Ramos (cell line): ENCODE results near the gene CRYGN.

Experiments
- in situ Hi-C: fragments of 300-500 bp; cut with MboI; formaldehyde crosslinking; loops from one replicate; pipeline ENCODE4 v1.14.3; 2022; ENCODE audit warnings: low sequenced_read_pairs; ENCODE audit not compliant: unreplicated experiment

CRYGN gene

DNA sequence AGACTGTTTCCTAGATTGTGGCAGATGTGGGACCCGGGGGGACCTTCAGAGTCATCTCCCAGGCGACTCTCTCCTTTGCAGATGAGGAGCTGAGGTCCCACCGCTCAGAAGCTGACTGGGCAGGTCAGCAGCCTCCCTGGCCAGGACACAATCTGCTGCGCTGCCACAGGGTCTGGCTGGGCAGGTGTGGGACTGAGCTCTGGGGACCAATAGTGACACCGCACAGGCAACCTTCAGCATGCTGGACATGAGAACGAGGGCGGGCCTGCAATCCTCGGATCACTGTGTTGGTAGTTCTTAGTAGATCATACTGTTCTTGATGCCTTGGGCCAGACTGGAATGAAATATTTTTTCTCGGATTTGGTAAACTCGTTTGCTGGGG lies 20.5 kb upstream of the CRYGN start:
- in situ Hi-C loops = no loop called here

DNA sequence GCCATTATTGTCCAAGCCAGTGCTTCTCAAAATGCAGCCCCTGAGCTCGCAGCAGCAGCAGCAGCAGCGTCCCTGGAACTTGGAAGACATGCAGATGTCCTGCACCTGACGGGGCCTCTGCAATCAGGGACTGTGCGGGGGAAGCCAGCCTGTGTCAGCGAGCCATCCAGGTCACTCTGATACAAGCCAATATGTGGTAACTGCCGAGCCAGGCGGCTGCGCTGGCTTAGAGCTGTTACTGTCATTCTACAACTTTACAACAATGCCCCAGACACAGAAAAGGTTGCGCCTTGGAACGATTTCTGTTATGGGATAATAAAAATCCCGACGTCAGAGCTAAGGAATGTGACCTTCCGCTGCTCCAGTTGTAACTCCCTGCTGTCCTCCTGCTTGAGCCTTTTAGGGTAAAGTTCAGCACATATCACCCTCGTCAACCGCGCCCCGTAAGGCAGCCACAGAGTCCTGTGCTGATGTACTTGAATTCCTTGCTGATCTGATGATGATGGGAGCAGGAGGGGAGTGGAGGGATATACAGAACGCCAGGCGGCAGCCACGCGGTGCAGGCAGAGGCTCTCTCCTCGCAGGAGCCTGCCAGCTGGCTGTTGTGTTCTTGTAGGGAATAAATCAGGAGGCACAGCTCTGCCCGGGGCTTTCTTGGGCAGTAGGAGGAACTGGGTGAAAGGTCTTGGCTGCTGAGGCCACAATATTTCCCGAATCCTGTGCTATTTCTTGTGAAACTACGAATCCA lies 20.0 kb upstream of the CRYGN start:
- in situ Hi-C loops = no loop called here

DNA sequence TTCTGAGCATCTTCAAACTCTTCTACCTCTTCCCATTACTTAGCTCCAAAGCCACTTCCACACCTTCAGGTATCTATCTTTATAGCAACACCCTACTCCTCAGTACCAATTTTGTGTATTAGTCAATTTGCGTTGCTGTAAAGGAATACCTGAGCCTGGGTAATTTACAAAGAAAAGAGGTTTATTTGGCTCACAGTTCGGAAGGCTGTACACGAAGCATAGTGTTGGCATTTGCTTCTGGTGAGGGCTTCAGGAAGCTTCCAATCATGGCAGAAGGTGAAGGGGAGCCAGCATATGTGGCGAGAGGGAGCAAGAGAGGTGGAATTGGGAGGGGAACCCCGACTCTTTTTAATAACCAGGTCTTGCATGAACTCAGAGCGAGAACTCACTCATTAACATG lies 17.6 kb upstream of the CRYGN start:
- in situ Hi-C loops = no loop called here

DNA sequence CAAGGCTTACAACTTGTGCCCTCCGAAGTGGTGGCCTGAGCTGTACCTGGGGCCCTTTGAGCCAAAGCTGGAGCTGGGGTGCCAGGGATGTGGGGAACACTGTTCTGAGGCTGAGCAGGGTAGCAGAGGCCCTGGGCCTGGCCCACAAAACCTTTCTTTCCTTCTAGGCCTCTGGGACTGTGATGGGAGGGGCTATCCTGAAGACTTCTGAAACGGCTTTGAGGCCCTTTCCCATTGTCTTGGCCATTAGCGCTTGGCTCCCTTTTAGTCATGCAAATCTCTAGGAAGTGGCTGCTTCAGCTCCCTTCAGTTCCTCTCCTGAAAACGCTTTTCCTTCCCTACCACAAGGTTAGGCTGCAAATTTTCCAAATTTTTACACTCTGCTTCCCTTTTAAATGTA lies 16.8 kb upstream of the CRYGN start:
- in situ Hi-C loops = no loop called here

DNA sequence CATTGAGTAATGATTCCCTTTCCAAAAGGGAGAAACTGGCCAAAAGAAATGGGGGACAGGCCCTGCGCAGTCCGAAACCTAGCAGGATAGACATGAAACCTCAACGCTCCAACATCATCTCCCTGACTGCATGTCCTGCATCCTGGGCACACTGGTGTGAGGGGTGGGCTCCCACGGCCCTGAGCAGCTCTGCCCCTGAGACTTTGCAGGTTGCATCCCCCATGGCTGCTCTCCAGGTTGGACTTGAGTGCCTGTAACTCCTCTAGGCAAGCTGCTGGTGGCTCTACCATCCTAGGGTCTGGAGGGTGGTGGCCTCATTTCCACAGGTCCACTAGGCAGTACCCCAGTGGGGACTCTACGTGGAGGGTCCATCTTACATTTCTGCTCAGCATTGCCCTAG lies 16.3 kb upstream of the CRYGN start:
- in situ Hi-C loops = no loop called here

DNA sequence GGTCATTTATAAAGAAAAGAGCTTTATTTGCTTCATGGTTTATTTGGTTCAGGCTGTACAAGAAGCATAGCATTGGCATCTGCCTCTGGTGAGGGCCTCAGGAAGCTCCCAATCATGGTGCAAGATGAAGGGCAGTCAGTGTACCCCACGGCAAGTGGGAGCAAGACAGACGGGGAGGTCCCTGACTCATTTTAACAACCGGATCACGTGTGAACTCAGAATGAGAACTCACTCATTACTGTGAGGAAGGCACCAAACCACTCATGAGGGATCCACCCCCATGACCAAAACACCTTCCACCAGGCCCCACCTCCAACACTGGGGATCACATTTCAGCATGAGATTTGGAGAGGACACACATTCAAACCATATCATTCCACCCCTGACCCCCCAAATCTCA lies 15.7 kb upstream of the CRYGN start:
- in situ Hi-C loops = no loop called here

DNA sequence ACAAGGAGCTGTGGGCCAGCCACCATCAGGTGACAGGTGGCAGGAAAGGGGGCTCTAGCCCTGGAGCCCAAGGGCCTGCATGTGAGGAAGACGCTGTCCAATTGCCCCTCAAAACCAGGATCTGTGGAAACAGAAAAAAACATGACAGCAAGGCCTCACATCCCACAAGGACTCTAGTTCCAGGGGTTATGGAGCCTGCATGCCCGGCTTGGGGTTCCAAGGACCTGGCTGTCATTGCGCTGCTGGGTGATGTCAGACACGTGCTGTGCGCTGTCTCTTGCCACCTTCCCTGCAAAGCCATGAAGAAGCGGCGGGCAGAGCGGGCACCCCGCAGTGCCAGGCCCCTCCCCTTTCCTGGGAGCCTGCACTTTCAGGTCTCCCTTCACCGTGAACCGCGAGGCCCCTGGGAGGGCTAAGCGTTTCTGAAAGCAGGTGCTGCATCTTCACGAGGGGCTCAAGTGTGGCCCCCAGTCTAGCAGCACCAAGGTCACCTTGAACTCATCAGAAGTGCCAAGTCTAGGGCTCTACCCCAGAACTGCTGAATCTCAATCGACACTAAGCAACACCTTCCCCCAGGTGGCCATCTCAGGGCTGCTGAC lies 15.1 kb upstream of the CRYGN start:
- in situ Hi-C loops = no loop called here

DNA sequence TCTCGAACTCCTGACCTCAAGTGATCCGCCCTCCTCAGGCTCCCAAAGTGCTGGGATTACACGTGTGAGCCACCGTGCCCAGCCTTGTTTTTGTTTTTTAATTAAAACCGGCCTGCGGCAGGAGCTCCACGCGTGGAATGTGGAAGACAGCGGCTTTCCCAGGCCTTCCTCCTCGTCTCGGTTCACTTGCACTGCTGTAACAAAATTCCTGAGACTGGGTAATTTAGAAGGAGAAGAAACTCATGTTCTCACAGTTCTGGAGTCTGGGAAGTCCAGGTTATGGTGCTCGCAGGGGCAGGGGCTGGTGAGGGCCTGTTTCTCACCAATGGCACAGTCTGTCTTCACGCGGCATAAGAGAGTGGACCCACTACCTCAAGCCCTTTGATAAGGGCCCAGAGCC lies 14.4 kb upstream of the CRYGN start:
- in situ Hi-C loops = no loop called here

DNA sequence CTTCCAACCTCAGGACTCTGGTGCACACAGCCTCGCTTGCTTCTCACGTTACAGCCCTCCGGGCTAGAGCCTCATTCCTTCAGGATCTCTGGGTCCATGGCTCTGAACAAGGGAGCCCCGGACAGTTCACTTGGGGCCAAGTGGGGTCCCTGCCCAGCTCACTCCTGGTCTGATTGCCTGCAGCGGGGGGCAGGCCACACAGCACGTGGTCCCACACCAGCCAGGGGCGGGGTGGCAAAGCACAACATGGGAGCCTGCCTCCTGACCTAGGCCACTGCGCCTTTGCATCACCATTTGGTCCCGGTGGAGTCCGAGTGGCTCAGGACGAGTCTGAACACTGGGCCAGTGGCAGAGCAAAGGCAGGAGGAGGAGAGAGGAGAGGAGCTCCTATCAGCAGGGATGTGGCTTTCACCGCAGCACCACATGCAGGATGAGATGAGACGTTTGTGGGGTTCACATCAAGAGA lies 13.4 kb upstream of the CRYGN start:
- in situ Hi-C loops = no loop called here

DNA sequence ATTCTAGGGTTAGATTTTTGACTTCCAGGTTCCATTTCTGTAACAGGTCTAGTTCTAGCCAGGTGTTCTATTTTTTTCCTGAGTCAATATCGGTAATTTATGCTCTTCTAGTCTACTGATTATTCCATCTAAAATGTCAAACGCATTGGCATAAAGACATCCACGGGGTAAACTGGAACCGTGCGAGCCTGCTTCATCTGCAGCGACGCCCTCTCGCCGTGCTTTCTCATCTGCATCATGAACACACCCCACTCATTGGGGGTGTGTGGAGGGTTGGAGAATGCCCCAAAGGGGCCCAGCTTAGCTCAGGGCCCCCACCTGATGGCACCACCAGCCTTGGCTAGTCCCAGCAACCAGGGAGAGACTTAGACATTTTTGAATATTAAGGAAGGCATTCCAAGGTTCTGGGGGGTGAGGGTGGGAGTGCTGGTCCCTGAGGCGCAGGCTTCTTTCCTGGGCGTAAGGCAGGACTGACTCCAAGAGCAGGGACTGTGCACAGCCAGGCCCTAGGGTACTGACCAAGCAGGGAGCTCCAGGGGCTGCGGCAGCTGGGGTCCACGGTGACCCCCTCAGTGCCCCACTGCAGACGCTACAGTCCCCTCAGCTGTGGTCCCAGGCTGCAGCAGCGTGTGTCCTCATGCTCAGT lies 12.9 kb upstream of the CRYGN start:
- in situ Hi-C loops = no loop called here

DNA sequence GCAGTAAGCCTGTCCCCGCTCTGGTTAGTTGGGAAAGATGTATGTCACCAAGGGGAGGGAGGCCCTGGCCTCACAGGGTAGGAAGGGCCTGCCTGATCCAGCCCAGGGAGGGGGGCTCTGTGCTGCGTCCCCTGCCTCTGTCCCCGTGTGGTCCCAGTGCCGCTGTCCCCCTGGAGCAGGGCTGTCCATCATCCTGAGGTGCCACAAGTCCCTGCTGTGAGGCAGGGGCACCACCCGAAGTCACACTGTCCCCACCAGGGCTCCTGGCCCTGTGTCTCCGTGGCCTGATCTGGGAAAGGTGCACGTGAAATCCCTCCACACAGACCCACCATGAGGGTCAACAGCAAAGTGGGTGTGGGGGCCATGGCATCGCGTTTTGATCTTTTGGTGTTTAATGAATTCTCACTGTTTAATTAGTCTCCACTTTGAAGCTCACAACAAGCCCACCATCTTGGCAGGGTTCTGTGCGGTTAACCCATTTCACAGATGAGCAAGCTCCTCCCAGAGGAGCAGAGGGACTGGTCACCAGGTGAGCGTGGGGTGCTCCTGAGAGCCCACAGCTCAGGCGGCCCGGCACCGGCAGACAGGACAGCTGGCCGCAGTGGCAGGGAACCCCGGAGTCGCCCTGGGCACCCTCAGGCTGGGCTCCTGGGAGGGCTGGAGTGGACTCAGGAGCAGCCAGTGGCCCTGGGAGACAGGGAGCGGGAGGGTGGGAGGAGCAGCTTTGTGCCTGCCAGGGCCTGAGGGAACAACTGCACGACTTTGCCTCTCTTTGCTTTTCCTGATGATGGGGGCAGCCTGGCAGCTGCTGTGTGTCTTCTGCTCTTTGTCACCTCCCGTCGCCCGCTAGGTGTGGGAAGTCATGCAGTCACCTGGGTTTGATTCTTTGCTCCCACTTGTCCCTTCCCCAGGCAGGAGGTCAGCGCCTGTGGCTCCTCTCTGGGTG lies 12.0 kb upstream of the CRYGN start:
- in situ Hi-C loops = no loop called here

DNA sequence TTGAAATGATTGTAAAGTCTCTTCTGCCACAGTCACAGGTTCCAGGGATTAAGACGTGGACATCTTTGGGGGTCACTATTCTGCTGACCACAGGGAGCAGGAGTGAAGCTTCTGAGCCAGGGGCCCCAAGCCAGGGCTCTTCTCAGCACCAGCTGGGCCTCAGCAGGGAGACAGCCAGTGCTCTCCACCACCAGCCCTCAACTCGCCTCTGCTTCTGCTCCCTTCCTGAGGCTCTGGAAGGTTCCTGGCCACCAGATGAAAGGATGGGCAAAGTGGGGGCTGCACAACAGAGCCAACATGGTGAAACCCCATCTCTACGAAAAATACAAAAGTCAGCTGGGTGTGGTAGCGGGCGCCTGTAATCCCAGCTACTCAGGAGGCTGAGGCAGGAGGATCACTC lies 11.2 kb upstream of the CRYGN start:
- in situ Hi-C loops = no loop called here

DNA sequence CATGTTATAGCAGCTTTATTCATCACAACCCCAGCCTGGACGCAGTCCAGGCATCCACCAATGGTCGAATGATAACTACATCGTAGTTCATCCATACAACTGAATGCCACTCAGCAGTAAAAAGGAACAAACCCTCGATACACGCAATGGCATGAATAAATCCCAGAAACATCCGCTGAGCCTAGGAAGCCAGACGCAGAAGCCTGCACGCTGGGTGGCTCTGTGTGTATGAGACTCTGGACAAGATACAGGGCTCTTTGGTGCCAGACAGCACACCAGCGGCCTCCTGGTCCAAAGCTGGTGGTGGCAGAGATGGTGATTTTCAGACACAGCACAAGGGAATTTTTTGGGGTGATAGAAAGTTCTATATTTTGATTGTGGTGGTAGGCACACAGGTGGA lies 10.0 kb upstream of the CRYGN start:
- in situ Hi-C loops = loop anchor here (5.0 kb wide), 1 partner anchor 78 kb away; no protein-coding TSS in a partner anchor

DNA sequence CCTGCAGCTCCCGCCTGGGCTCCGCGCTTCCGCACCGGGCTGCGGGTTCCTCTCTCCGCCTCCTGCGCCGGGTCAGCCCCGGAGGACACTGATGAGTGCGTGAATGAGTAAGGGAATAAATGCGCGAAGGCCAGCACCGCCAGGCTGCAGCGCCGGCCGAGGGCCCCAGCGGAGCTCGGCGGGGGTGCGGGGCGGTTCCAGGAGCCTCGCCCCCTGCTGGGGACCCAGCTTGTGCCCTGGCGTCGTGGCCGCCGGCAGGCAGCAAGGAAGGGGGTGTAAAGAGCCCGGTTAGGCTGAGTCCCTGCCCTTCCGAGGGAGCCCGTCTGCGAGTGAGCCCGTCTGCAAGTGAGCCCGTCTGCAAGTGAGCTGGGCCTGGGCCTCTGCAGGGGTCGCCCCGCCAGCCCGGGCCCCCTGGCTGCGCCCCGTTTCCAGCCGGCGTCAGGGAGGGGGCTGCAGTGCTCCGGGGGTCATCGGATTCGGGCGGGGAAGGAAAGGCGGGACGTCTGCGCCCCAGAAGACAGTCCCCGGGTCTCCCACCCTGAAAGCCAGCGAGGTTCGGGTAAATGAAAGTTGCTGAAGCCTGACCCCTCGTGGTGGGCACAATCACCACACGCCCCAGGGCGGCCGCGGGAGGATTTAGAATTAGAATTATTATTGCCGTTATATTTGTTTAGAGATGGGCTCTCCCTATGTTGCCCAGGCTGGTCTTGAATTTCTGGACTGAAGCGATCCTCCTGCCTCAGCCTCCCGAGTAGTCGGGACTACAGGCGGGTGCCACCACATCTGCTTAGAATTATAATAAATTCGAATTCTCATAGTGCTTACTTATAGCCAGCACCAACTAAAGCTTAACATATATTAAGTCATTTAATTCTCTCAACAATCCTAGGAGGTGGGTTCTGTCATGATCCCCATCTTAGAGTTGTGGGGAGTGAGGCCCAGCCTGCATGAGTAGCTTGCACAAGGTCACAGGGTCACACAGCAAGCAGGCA lies 8.6 kb upstream of the CRYGN start:
- in situ Hi-C loops = loop anchor here (5.0 kb wide), 1 partner anchor 76 kb away; no protein-coding TSS in a partner anchor

DNA sequence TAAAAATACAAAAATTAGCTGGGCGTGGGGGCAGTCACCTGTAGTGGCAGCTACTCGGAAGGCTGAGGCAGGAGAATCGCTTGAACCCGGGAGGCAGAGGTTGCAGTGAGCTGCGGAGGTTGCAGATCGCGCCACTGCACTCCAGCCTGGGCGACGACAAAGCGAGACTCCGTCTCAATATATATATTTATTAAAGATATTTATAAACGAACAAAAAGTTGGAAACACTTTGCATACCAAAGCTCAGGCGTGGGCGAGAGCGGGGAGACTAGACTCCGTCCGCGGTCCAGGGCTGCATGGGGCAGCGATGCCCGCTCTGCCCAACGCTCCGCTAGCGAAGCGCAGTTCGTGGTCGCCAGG lies 7.9 kb upstream of the CRYGN start:
- in situ Hi-C loops = loop anchor here (5.0 kb wide), 1 partner anchor 76 kb away; no protein-coding TSS in a partner anchor

DNA sequence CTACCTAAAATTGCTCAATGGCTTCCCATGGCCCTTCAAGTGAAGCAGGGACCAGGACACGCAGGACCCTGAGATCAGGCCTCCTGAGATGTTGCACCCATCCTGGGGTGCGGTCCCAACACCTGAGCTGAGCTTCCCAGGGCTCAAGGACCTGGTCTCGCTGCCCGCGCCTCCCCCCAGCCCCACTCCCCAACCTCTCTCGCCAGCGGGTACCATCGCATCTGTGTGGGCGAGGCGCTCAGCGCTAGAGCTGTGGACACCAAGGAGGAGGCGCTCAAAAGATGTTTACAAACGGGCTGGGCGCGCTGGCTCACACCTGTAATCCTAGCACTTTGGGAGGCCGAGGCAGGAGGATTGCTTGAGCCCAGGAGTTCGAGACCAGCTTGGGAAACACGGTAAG lies 7.4 kb upstream of the CRYGN start:
- in situ Hi-C loops = loop anchor here (5.0 kb wide), 1 partner anchor 75 kb away; no protein-coding TSS in a partner anchor

DNA sequence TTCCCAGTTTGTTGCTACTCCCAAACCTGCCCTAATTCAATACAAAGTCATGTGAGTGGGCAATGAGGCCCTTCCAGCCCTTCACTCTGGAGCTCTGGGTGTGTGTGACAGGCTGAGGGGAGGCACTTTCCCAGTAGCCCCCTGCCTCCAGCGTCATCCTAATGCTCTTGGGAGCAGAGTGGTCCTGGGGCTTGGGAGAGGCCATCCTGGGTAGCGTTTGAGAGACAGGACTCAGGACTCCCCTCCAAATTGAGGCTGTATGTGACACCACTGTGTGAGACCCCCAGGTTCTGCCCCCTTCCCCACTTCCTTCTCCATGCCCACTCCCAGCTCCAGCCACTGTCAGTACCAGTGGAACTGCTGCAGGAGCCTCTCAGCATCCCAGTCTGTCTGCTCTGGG lies 6.5 kb upstream of the CRYGN start:
- in situ Hi-C loops = loop anchor here (5.0 kb wide), 1 partner anchor 74 kb away; no protein-coding TSS in a partner anchor

DNA sequence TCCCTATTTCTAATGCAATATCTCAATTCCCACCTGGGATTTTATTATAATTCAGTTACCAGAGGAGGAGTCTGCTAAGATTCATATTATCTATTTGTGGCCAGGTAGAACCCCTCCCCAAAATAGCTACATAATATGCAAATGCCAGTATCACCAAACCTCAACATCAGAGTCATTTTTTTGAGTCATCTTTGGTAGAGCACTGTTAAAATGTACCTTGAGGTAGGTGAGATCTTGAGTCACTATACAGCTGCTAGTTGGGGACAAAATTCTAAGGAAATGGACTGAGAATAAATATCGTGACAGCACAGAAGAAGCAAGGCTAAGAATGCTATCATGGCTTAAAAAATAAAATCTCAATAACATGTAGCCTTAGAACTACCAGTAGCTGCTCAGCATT lies 4.7 kb upstream of the CRYGN start:
- in situ Hi-C loops = loop anchor here (5.0 kb wide), 1 partner anchor 72 kb away; no protein-coding TSS in a partner anchor
